ENCODE measurements around the gene MUS81. TPM values are rescaled to one million over a fixed set of nuclear protein-coding genes. Genes with fewer than 3 reads are reported as not detected.

The MUS81 gene
- total RNA-seq, 3 donors from 2014 or later (not counting 1 experiment from before 2014, with no cell fraction given): 71.6 to 93.4 (median 73.6) TPM

DNA sequence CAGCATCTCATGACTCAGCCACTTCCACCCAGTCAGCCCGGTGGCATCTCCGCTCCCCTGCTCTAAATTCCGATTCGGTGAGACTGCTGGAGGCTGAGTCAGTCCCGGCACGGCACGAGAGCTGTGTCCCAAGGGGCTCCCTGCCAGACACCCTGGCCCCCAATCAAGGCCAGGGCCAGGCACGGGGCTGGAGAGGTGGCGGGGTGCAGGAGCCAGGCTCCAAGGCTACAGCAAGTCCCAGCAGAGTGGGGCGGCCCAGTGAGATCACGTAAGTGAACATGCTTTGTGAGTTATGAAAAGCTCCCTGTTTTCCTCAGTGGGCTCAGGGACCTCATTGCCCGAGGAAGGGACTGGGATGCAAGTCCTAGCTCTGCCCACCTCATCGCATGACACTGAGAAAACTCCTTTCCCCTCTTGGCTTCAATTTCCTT, 55.6 kb downstream of the MUS81 start:
- intact Hi-C loops (cut with micrococcal nuclease): loop anchor here (5.0 kb wide), 1 partner anchor 59 kb away; the partner anchor contains the start of gene CFL1
- Mint-ChIP-seq H3K9me3 (no peaks in the 10 kb centered on the region), H3K4me1 (peaks cover 24 to 41% of the 10 kb centered on the region in 2 donors), H3K27ac (no peak overlapping the region), H3K36me3 (no peaks in the 10 kb centered on the region), H3K4me3 (no peak overlapping the region), H3K27me3 (ENCODE audit: low read depth in 2 of 2) (no peaks in the 10 kb centered on the region)
- TF ChIP-seq, protein P1, sequence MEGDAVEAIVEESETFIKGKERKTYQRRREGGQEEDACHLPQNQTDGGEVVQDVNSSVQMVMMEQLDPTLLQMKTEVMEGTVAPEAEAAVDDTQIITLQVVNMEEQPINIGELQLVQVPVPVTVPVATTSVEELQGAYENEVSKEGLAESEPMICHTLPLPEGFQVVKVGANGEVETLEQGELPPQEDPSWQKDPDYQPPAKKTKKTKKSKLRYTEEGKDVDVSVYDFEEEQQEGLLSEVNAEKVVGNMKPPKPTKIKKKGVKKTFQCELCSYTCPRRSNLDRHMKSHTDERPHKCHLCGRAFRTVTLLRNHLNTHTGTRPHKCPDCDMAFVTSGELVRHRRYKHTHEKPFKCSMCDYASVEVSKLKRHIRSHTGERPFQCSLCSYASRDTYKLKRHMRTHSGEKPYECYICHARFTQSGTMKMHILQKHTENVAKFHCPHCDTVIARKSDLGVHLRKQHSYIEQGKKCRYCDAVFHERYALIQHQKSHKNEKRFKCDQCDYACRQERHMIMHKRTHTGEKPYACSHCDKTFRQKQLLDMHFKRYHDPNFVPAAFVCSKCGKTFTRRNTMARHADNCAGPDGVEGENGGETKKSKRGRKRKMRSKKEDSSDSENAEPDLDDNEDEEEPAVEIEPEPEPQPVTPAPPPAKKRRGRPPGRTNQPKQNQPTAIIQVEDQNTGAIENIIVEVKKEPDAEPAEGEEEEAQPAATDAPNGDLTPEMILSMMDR (IDR thresholded peaks at IDR 0.05): no peak
- no peak for ATAC-seq
- no peak for DNase-seq
- peaks cover 8% of the 10 kb centered on the region for H3K36me3 ChIP-seq (ENCODE audit: control insufficient read depth, insufficient read depth, low read length)
- no peak overlapping the region for H3K4me3 ChIP-seq (ENCODE audit: low read length)
- H3K27ac ChIP-seq (ENCODE audit: low read length): no peak overlapping the region
- WGBS (ENCODE audit: insufficient coverage): 54% methylated on average over 13 of the region's 13 CpGs
- H3K4me1 ChIP-seq (ENCODE audit: control insufficient read depth, insufficient read depth, low read length): peaks cover 47% of the 10 kb centered on the region
- H3K27me3 ChIP-seq (ENCODE audit: control insufficient read depth, insufficient read depth, low read length): no peaks in the 10 kb centered on the region
- H3K9me3 ChIP-seq (ENCODE audit: control insufficient read depth, insufficient read depth, low read length): no peaks in the 10 kb centered on the region

Other genes with a start within 250 kb of the MUS81 start
- gene MAP3K11, start 246.2 kb upstream of the MUS81 start, total RNA-seq: 10 to 100 TPM; 85.3 to 94.5 (median 94.0) TPM
- 100 to 1,000 TPM; 101 to 105 (median 102) TPM for gene PCNX3, start 244.7 kb upstream of the MUS81 start, total RNA-seq
- 100 to 1,000 TPM; 520 to 776 (median 743) TPM for gene SIPA1, start 222.3 kb upstream of the MUS81 start, total RNA-seq
- 100 to 1,000 TPM; 319 to 380 (median 338) TPM for gene RELA, start 197.5 kb upstream of the MUS81 start, total RNA-seq
- 100 to 1,000 TPM; 140 to 155 (median 146) TPM for gene KAT5, start 148.2 kb upstream of the MUS81 start, total RNA-seq
- gene RNASEH2C, start 139.6 kb upstream of the MUS81 start, total RNA-seq: 10 to 100 TPM; 34.6 to 45.6 (median 38.5) TPM
- gene AP5B1, start 79.5 kb upstream of the MUS81 start, total RNA-seq: 10 to 100 TPM; 13.9 to 22.5 (median 21.3) TPM
- under 1 TPM in 2 of 3 donors, not detected in 1; 0.11 to 0.12 TPM for gene OVOL1, start 73.4 kb upstream of the MUS81 start, total RNA-seq
- 1 to 10 TPM in 1 of 3 donors, under 1 TPM in 2; 0.31 to 2.0 (median 0.54) TPM for gene SNX32, start 26.5 kb upstream of the MUS81 start, total RNA-seq
- gene CFL1, start 2.3 kb upstream of the MUS81 start, total RNA-seq: 1,000 to 10,000 TPM; 1,035 to 1,220 (median 1,095) TPM
- gene EFEMP2, start 12.4 kb downstream of the MUS81 start, total RNA-seq: 10 to 100 TPM in 1 of 3 donors, 1 to 10 TPM in 2; 6.1 to 13.0 (median 9.8) TPM
- gene CTSW, start 19.4 kb downstream of the MUS81 start, total RNA-seq: 1,000 to 10,000 TPM in 1 of 3 donors, 100 to 1,000 TPM in 2; 765 to 1,016 (median 976) TPM
- gene FIBP, start 28.0 kb downstream of the MUS81 start, total RNA-seq: 10 to 100 TPM; 36.5 to 47.9 (median 45.7) TPM
- gene CCDC85B, start 30.2 kb downstream of the MUS81 start, total RNA-seq: 10 to 100 TPM; 22.6 to 36.1 (median 24.1) TPM
- gene FOSL1, start 40.0 kb downstream of the MUS81 start, total RNA-seq: 1 to 10 TPM; 3.4 to 9.0 (median 6.8) TPM
- 10 to 100 TPM; 19.9 to 28.3 (median 20.7) TPM for gene C11orf68, start 58.6 kb downstream of the MUS81 start, total RNA-seq
- gene DRAP1, start 59.0 kb downstream of the MUS81 start, total RNA-seq: 100 to 1,000 TPM; 114 to 115 (median 115) TPM
- not detected for gene TSGA10IP, start 85.0 kb downstream of the MUS81 start, total RNA-seq
- gene SART1, start 101.3 kb downstream of the MUS81 start, total RNA-seq: 100 to 1,000 TPM; 103 to 123 (median 115) TPM
- gene EIF1AD, start 141.7 kb downstream of the MUS81 start, total RNA-seq: 10 to 100 TPM; 49.9 to 74.2 (median 62.8) TPM
- 100 to 1,000 TPM in 1 of 3 donors, 10 to 100 TPM in 2; 87.8 to 107 (median 90.4) TPM for gene BANF1, start 142.1 kb downstream of the MUS81 start, total RNA-seq
- not detected for gene CST6, start 151.6 kb downstream of the MUS81 start, total RNA-seq
- 10 to 100 TPM; 12.2 to 16.9 (median 13.3) TPM for gene CATSPER1, start 166.0 kb downstream of the MUS81 start, total RNA-seq
- gene GAL3ST3, start 188.7 kb downstream of the MUS81 start, total RNA-seq: not detected
- 100 to 1,000 TPM; 249 to 269 (median 253) TPM for gene SF3B2, start 191.9 kb downstream of the MUS81 start, total RNA-seq
- 100 to 1,000 TPM; 176 to 204 (median 186) TPM for gene PACS1, start 209.8 kb downstream of the MUS81 start, total RNA-seq